D721Med (cell line): ENCODE data around the gene PAQR4.

Source experiments
- DNase-seq: peaks from one replicate; pipeline ENCODE4 v3.0.0; 2011; ENCODE audit warnings: low spot score; ENCODE audit not compliant: insufficient read length
- FAIRE-seq: peaks from 2 replicates; lab custom pipeline; 2011; peaks lifted over from hg19 to GRCh38; lab: Jason Lieb, UNC
- CTCF ChIP-seq: IDR thresholded peaks from 2 replicates; pipeline ENCODE4 v1.5.1; 2012; ENCODE audit warnings: mild to moderate bottlenecking, control low read depth; ENCODE audit not compliant: insufficient read depth; ENCODE audit errors: missing control alignments

The PAQR4 gene

GRCh38 chr16:2962334-2963073 lies 6.6 kb upstream of the PAQR4 start:
- TF ChIP-seq CTCF = no peak
- no peak for FAIRE-seq
- DNase-seq = no peak

DNA sequence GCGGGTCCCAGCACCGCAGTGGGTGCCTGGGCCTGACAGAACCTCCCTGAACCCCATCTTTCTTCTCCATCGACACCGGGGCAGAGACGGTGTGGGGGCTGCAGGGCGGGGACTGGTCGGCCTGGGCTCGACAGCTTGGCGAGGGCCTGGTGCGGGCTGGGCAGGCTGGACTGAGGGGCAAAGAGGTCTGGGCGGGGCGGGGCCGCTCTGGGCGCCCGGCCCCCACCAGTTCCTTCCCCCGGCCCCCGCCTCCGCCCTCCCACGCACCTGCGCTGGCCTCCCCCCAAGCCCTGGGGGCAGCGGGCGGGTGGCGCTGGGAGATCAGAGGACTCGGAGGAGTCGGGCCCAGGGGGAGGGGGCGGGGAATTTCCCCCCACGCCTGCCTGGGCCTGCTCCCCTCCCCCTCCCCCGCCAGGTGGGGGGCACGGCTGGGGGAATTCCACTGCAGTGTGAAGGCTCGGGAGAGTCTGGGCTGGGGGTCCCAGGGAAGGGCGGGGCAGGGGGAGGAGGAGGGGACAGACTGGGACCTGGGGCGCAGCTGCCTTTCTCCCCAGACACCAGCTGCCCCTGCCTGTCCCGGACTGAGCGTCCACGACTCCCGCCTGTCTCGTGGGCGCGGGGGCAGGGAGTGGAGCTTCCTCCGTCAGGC lies 6.0 kb upstream of the PAQR4 start:
- FAIRE-seq (no peak), DNase-seq (no peak)
- TF ChIP-seq CTCF = no peak

GRCh38 chr16:2963723-2964474 lies 5.2 kb upstream of the PAQR4 start, which contains the start of gene KREMEN2:
TSS of gene KREMEN2 (plus strand) at chr16:2964275. CDS start at chr16:2964521, 246 bp downstream.
- TF ChIP-seq CTCF = peak; percentile 4
- DNase-seq = peak; percentile 87
- FAIRE-seq = no peak

- TF ChIP-seq CTCF = no peak
- FAIRE-seq (no peak), DNase-seq (peak; percentile 98)
Measured at GRCh38 chr16:2964475-2965336, 4.4 kb upstream of the PAQR4 start.

GRCh38 chr16:2966043-2966807 lies 2.9 kb upstream of the PAQR4 start:
- DNase-seq = no peak

More at GRCh38 chr16:2966043-2966807, 2.9 kb upstream of the PAQR4 start:
- no peak for FAIRE-seq
- no peak for TF ChIP-seq CTCF
